Measurements from ENCODE around the gene HMCN1.

HMCN1 gene

DNA sequence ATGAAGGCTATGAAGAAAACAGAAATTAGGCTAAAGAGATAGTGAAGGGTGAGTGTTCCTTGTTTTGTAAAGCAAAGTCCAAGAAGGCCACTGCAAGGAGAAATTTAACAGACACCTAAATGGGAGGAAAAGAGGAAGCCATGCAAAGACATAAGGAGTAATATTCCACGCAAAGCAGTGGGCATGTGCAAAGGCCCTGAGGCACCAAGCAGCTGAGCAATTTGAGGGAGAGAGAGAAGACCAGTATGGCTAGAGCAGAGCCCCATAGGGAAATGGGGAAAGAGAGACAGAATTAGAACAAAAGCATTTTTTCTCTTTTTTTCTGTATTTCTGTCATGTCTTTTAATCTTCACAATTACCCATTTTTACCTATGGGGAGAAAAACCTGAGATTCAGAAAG lies 486.7 kb downstream of the HMCN1 start:
- no peak for DNase-seq (ENCODE audit: low read depth in 1 of 2, low spot score in 1 of 2)

DNA sequence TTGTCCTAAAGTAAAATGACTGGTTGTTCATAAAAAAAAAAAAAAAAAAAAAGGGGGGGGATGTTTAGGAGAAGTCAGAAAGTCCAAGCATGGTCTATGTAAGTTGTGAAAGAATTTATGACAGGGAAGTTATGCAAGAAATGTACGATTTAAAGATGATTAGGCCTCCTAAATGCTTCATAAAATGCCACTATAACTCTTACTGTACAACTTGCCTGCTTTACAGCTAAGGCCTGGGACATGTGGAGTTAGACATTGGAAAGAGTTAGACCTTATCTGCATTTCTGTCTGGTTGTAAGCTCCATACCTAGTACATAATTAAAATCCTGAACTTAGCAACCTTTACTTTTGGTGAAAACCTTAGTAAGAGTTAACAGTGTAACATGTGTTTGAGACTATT lies 490.9 kb downstream of the HMCN1 start:
- DNase-seq (ENCODE audit: low read depth in 1 of 2, low spot score in 1 of 2), result no peak

- DNase-seq (ENCODE audit: low read depth in 1 of 2, low spot score in 1 of 2), result no peak
Measured at GRCh38 chr1:186228749-186229148, 494.6 kb downstream of the HMCN1 start.

GRCh38 chr1:186231861-186232436 lies 497.8 kb downstream of the HMCN1 start:
- no peak for DNase-seq (ENCODE audit: low read depth in 1 of 2, low spot score in 1 of 2)

DNA sequence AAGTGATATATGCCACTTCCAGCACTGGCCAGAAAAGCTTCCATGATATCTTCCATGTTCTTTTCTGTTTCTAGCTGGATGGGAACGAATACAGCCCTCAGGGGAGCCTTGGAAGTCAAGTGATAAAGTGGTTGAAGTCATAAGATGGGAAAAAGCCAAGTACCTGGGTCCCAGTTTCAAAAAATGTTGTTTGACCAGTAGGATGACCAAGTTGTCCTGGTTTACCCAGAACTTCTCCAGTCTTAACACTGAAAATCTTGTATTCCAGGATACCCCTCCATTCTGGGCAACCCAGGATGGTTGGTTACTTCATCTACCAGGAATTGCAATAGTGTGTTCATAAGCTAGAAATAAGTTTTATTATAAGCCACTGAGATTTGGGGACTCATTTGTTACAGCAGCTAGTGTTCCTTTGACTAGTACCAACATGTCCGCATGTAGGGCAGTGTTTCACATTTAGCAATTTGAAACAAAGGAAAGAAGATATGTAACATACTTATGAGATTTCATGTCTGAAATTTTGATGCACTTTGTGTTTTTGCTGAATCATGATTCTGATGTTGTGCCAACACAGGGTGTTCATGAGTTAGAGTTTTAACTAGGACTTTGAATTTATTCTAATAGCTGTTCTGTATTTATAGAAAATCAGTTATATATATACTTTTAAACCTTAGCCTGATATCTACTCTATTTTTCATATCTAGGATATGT lies 500.9 kb downstream of the HMCN1 start:
- no peak for DNase-seq (ENCODE audit: low read depth in 1 of 2, low spot score in 1 of 2)

GRCh38 chr1:186235696-186236095 lies 501.5 kb downstream of the HMCN1 start:
- DNase-seq (ENCODE audit: low read depth in 1 of 2, low spot score in 1 of 2), result no peak

GRCh38 chr1:186236921-186237320 lies 502.7 kb downstream of the HMCN1 start:
- DNase-seq (ENCODE audit: low read depth in 1 of 2, low spot score in 1 of 2), result no peak

- DNase-seq (ENCODE audit: low read depth in 1 of 2, low spot score in 1 of 2), result no peak
Measured at GRCh38 chr1:186239171-186239570, 505.0 kb downstream of the HMCN1 start.

GRCh38 chr1:186240436-186240835 lies 506.2 kb downstream of the HMCN1 start:
- DNase-seq (ENCODE audit: low read depth in 1 of 2, low spot score in 1 of 2), result no peak
